Liver (tissue), 9 donors: ENCODE data around the gene HSP90B1. TPM values are rescaled to one million over a fixed set of nuclear protein-coding genes. Genes with fewer than 3 reads are reported as not detected.

Experiments
- DNase-seq: peaks from one replicate; pipeline ENCODE4 v3.0.0-alpha.2; 2017; ENCODE audit warnings: low spot score
- H3K27ac ChIP-seq, 2 donors: one replicate each; pipeline ENCODE4 v1.7.0; 2013; ENCODE audit warnings: inconsistent platforms in 2 of 2, low read length in 2 of 2, control low read depth in 1 of 2, low read depth in 1 of 2, mild to moderate bottlenecking in 1 of 2
- H3K27me3 ChIP-seq, 4 donors: one replicate each; pipeline versions ENCODE4 v1.6.1 to v1.7.0; 2013; ENCODE audit warnings: low read length in 3 of 4, inconsistent platforms in 1 of 4, mild to moderate bottlenecking in 1 of 4, moderate library complexity in 1 of 4; ENCODE audit not compliant: control insufficient read depth in 4 of 4, insufficient read depth in 4 of 4
- H3K36me3 ChIP-seq, 4 donors: one replicate each; pipeline versions ENCODE4 v1.6.1 to v1.7.0; 2013; ENCODE audit warnings: low read length in 3 of 4, mild to moderate bottlenecking in 3 of 4, low read depth in 1 of 4, moderate library complexity in 1 of 4; ENCODE audit not compliant: control insufficient read depth in 4 of 4, insufficient read depth in 3 of 4
- H3K4me1 ChIP-seq, 4 donors: one replicate each; pipeline versions ENCODE4 v1.6.1 to v1.7.0; 2013; ENCODE audit warnings: low read length in 3 of 4, mild to moderate bottlenecking in 3 of 4, moderate library complexity in 1 of 4; ENCODE audit not compliant: control insufficient read depth in 4 of 4, insufficient read depth in 4 of 4
- H3K4me3 ChIP-seq, 3 donors: one replicate each; pipeline versions ENCODE4 v1.6.1 to v1.7.0; 2013; ENCODE audit warnings: low read length in 3 of 3, control low read depth in 1 of 3, low read depth in 1 of 3, mild to moderate bottlenecking in 1 of 3
- H3K9ac ChIP-seq, 2 donors: one replicate each; pipeline ENCODE4 v1.7.0; 2013; ENCODE audit warnings: low read length in 2 of 2, mild to moderate bottlenecking in 2 of 2, moderate library complexity in 2 of 2, control low read depth in 1 of 2, low read depth in 1 of 2
- H3K9me3 ChIP-seq, 4 donors: one replicate each; pipeline versions ENCODE4 v1.6.1 to v1.7.0; 2013; ENCODE audit warnings: low read length in 3 of 4; ENCODE audit not compliant: control insufficient read depth in 4 of 4
- EGR1 ChIP-seq, 2 donors: IDR thresholded peaks; 2 replicates each; pipeline ENCODE4 v1.6.1; 2016 to 2018; ENCODE audit warnings: antibody characterized with exemption in 2 of 2, low read depth in 2 of 2
- FOXA2 ChIP-seq: IDR thresholded peaks from 2 replicates; pipeline ENCODE4 v1.6.1; 2016; ENCODE audit warnings: antibody characterized with exemption
- GABPA ChIP-seq, 2 donors: IDR thresholded peaks in 1 of 2; conservative IDR thresholded peaks in 1 of 2; 2 replicates each; pipeline ENCODE4 v1.6.1; 2016; ENCODE audit warnings: antibody characterized with exemption in 2 of 2, mild to moderate bottlenecking in 1 of 2, moderate library complexity in 1 of 2
- HNF4A ChIP-seq, 2 donors: conservative IDR thresholded peaks; 2 replicates each; pipeline ENCODE4 v1.6.1; 2016; ENCODE audit warnings: antibody characterized with exemption in 2 of 2, mild to moderate bottlenecking in 2 of 2
- HNF4G ChIP-seq: IDR thresholded peaks from 2 replicates; pipeline ENCODE4 v1.6.1; 2016; ENCODE audit warnings: antibody characterized with exemption
- JUND ChIP-seq, 2 donors: IDR thresholded peaks; 2 replicates each; pipeline ENCODE4 v1.6.1; 2016; ENCODE audit warnings: antibody characterized with exemption in 2 of 2
- NR2F2 ChIP-seq: IDR thresholded peaks from 2 replicates; pipeline ENCODE4 v1.6.1; 2016; ENCODE audit warnings: antibody characterized with exemption
- RAD21 ChIP-seq, 2 donors: IDR thresholded peaks; 2 replicates each; pipeline ENCODE4 v1.6.1; 2016; ENCODE audit warnings: antibody characterized with exemption in 2 of 2, mild to moderate bottlenecking in 2 of 2
- RXRA ChIP-seq, 2 donors: IDR thresholded peaks; 2 replicates each; pipeline ENCODE4 v1.6.1; 2017 to 2018; ENCODE audit warnings: antibody characterized with exemption in 2 of 2, mild to moderate bottlenecking in 1 of 2
- SP1 ChIP-seq: IDR thresholded peaks from 2 replicates; pipeline ENCODE4 v1.6.1; 2018; ENCODE audit warnings: antibody characterized with exemption, mild to moderate bottlenecking
- TAF1 ChIP-seq: conservative IDR thresholded peaks from 2 replicates; pipeline ENCODE4 v1.6.1; 2016; ENCODE audit warnings: antibody characterized with exemption, mild to moderate bottlenecking
- YY1 ChIP-seq: IDR thresholded peaks from 2 replicates; pipeline ENCODE4 v1.6.1; 2016; ENCODE audit warnings: antibody characterized with exemption, mild to moderate bottlenecking
- WGBS: extraction: QIAGEN DNeasy Blood & Tissue Kit; methylation state at CpG from one replicate; pipeline ENCODE4 v1.1.7; 2013; 5-methylcytosine and 5-hydroxymethylcytosine counted together
- polyA plus RNA-seq, 2 donors: library from polyadenylated mRNA; stranded (reverse) in 1 of 2; unstranded in 1 of 2; fragments of 200-250 nt in 1 of 2; fragments of >200 nt in 1 of 2; fragmentation: Nextera tagmentation in 1 of 2; extraction: Ambion mirVana in 1 of 2; gene quantifications; one replicate each; pipeline versions ENCODE4 v1.2.1 to v1.2.3, GENCODE V29; 2013 to 2015
- total RNA-seq, 2 donors: library from RNA; depleted of rRNA; stranded (reverse); fragments of >200 nt; gene quantifications; one replicate each; pipeline ENCODE4 v1.2.3, GENCODE V29; 2014
- TF ChIP-seq, protein P1 (sequence below): fragments of 150-350 bp; IDR thresholded peaks from 2 replicates; pipeline ENCODE4 v1.5.1; 2017; ENCODE audit warnings: improper control_type of control experiment, low read depth, low read length; ENCODE audit not compliant: missing input control
- TF ChIP-seq, protein P2 (sequence below): IDR thresholded peaks from 2 replicates; pipeline ENCODE4 v1.6.1; 2016; ENCODE audit warnings: antibody characterized with exemption, mild to moderate bottlenecking
- TF ChIP-seq, protein P3 (sequence below): IDR thresholded peaks from 2 replicates; pipeline ENCODE4 v1.6.1; 2016; ENCODE audit warnings: antibody characterized with exemption
- TF ChIP-seq, protein P4 (sequence below): IDR thresholded peaks from 2 replicates; pipeline ENCODE4 v1.6.1; 2016; ENCODE audit warnings: antibody characterized with exemption
- TF ChIP-seq, protein P5 (sequence below): IDR thresholded peaks from 2 replicates; pipeline ENCODE4 v1.6.1; 2016; ENCODE audit warnings: antibody characterized with exemption
- donor health status: healthy.
- donor health status: healthy.
- donor health status: healthy.
- donor health status: healthy.
- donor health status: healthy.

HSP90B1 gene
- total and polyA plus RNA-seq, 4 donors: 296 to 854 (median 579) TPM

DNA sequence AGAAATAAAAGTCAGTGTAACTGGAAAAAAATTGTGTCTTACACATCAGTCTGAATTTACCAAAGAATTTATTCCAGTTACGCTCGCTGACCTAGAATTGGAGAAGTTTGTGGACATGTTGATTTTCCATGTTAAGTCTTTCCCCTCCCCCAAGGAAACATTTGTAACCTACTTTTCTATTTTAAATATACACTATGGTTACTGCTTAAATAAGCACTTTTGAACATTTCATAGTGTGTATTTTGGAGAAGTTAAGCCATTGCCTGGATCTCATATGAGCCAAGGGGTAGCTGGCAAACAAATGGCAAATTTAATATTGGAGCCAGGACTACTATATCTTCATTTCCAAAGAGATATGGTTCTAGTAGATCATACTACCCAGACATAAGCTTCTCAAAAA, 46.3 kb upstream of the HSP90B1 start:
- TF ChIP-seq TAF1: no peak
- TF ChIP-seq EGR1 (IDR thresholded peaks at IDR 0.05; ENCODE audit: low read depth in 2 of 2): no peak
- TF ChIP-seq, protein P1, sequence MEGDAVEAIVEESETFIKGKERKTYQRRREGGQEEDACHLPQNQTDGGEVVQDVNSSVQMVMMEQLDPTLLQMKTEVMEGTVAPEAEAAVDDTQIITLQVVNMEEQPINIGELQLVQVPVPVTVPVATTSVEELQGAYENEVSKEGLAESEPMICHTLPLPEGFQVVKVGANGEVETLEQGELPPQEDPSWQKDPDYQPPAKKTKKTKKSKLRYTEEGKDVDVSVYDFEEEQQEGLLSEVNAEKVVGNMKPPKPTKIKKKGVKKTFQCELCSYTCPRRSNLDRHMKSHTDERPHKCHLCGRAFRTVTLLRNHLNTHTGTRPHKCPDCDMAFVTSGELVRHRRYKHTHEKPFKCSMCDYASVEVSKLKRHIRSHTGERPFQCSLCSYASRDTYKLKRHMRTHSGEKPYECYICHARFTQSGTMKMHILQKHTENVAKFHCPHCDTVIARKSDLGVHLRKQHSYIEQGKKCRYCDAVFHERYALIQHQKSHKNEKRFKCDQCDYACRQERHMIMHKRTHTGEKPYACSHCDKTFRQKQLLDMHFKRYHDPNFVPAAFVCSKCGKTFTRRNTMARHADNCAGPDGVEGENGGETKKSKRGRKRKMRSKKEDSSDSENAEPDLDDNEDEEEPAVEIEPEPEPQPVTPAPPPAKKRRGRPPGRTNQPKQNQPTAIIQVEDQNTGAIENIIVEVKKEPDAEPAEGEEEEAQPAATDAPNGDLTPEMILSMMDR: no peak
- no peak for TF ChIP-seq HNF4G
- TF ChIP-seq RXRA (IDR thresholded peaks at IDR 0.05): no peak
- no peak for TF ChIP-seq GABPA (IDR thresholded peaks at IDR 0.05 in 1 of 2, conservative IDR thresholded peaks at IDR 0.05 in 1 of 2)
- TF ChIP-seq HNF4A (conservative IDR thresholded peaks at IDR 0.05): no peak
- no peak for TF ChIP-seq FOXA2
- no peak for TF ChIP-seq NR2F2
- no peak for TF ChIP-seq YY1
- TF ChIP-seq, protein P2, sequence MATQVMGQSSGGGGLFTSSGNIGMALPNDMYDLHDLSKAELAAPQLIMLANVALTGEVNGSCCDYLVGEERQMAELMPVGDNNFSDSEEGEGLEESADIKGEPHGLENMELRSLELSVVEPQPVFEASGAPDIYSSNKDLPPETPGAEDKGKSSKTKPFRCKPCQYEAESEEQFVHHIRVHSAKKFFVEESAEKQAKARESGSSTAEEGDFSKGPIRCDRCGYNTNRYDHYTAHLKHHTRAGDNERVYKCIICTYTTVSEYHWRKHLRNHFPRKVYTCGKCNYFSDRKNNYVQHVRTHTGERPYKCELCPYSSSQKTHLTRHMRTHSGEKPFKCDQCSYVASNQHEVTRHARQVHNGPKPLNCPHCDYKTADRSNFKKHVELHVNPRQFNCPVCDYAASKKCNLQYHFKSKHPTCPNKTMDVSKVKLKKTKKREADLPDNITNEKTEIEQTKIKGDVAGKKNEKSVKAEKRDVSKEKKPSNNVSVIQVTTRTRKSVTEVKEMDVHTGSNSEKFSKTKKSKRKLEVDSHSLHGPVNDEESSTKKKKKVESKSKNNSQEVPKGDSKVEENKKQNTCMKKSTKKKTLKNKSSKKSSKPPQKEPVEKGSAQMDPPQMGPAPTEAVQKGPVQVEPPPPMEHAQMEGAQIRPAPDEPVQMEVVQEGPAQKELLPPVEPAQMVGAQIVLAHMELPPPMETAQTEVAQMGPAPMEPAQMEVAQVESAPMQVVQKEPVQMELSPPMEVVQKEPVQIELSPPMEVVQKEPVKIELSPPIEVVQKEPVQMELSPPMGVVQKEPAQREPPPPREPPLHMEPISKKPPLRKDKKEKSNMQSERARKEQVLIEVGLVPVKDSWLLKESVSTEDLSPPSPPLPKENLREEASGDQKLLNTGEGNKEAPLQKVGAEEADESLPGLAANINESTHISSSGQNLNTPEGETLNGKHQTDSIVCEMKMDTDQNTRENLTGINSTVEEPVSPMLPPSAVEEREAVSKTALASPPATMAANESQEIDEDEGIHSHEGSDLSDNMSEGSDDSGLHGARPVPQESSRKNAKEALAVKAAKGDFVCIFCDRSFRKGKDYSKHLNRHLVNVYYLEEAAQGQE: no peak
- TF ChIP-seq RAD21 (IDR thresholded peaks at IDR 0.05): no peak
- TF ChIP-seq, protein P3, sequence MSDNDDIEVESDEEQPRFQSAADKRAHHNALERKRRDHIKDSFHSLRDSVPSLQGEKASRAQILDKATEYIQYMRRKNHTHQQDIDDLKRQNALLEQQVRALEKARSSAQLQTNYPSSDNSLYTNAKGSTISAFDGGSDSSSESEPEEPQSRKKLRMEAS: no peak
- no peak for TF ChIP-seq JUND (IDR thresholded peaks at IDR 0.05)
- TF ChIP-seq, protein P4, sequence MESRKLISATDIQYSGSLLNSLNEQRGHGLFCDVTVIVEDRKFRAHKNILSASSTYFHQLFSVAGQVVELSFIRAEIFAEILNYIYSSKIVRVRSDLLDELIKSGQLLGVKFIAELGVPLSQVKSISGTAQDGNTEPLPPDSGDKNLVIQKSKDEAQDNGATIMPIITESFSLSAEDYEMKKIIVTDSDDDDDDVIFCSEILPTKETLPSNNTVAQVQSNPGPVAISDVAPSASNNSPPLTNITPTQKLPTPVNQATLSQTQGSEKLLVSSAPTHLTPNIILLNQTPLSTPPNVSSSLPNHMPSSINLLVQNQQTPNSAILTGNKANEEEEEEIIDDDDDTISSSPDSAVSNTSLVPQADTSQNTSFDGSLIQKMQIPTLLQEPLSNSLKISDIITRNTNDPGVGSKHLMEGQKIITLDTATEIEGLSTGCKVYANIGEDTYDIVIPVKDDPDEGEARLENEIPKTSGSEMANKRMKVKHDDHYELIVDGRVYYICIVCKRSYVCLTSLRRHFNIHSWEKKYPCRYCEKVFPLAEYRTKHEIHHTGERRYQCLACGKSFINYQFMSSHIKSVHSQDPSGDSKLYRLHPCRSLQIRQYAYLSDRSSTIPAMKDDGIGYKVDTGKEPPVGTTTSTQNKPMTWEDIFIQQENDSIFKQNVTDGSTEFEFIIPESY: no peak
- TF ChIP-seq SP1: no peak
- TF ChIP-seq, protein P5, sequence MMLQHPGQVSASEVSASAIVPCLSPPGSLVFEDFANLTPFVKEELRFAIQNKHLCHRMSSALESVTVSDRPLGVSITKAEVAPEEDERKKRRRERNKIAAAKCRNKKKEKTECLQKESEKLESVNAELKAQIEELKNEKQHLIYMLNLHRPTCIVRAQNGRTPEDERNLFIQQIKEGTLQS: no peak
- no peaks in the 10 kb centered on the region for H3K9me3 ChIP-seq
- no peaks in the 10 kb centered on the region for H3K27me3 ChIP-seq
- H3K4me3 ChIP-seq: no peak overlapping the region
- no peak overlapping the region for H3K27ac ChIP-seq
- no peak for DNase-seq
- no peaks in the 10 kb centered on the region for H3K36me3 ChIP-seq
- 97% methylated on average over 2 of the region's 2 CpGs for WGBS
- H3K9ac ChIP-seq: no peak overlapping the region
- H3K4me1 ChIP-seq: no peaks in the 10 kb centered on the region

DNA sequence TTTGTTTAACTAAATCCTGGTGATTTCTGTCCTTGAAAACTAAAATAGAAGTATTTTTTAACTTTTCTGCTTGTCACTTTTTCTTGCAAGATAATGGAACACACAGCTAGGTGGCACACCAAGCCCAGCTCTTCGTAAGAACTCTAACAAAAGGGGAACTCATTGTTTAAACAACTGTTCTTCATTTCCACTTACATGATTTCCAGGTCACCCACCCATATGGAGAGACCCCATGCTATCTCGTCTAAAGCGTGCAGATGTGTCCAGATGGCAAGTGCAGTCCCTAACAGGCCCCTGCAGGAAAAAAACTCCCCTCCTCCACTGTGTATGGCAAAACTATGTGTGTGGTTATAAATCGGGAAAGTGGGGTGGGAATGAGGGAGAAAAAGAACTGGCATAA, 45.9 kb upstream of the HSP90B1 start:
- Histone ChIP-seq H3K9ac (no peak overlapping the region), H3K4me1 (no peaks in the 10 kb centered on the region), H3K36me3 (no peaks in the 10 kb centered on the region), H3K4me3 (no peak overlapping the region), H3K9me3 (no peaks in the 10 kb centered on the region), H3K27ac (no peak overlapping the region), H3K27me3 (no peaks in the 10 kb centered on the region)
- 49% methylated on average over 4 of the region's 4 CpGs for WGBS
- TF ChIP-seq SP1 (no peak), RAD21 (IDR thresholded peaks at IDR 0.05) (peak; percentile 69 to 70), NR2F2 (no peak), EGR1 (IDR thresholded peaks at IDR 0.05; ENCODE audit: low read depth in 2 of 2) (no peak), RXRA (IDR thresholded peaks at IDR 0.05) (no peak)
- TF ChIP-seq, protein P1: peak; percentile 11
- DNase-seq: no peak
